ENCODE measurements around the gene PDK1. TPM values are rescaled to one million over a fixed set of nuclear protein-coding genes. Genes with fewer than 3 reads are reported as not detected.
"Not testable (repeated sequence)": the region's sequence is repeated elsewhere in the genome, so short reads cannot be mapped to it uniquely, and the experiment has no call there.

The PDK1 gene
- total RNA-seq, 2 donors from 2014 or later, result 24.7 to 27.3 TPM

DNA sequence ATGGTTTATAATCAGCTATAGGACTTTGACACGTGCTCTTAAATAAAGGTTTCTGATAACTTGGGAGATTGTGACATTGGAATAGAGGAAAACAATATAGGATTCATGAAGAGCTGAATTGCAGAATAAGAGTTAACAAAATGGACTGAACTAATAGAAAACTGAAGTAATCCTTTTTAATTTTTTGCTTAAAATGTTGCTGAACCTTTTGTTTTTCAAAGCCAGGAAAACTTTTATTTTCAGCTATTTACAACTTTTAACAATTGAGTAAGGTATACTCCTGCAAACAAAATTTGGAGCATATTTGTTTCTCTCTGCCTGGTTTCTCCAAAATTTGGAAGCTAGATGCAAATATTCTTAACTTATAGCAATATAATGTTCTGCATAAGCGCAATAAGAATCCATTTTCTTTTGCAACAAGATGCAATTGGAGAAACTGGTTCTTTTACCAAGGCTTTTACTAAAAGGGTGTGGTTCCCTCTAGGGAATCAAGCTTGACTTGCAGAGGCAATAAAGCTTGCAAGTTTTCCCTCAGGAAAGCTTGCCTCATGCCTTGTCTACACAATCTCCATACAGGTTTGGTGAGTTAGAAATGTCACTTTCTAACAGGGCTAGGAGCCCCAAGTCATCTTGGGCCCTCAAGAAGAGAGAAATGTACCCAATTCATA lies 10.3 kb upstream of the PDK1 start:
- Histone ChIP-seq H3K9me3 (ENCODE audit: control insufficient read depth, low read length) (peaks cover 74% of the 10 kb centered on the region), H3K27me3 (ENCODE audit: control insufficient read depth, insufficient read depth, low read length, poor library complexity, severe bottlenecking) (no peaks in the 10 kb centered on the region), H3K27ac (ENCODE audit: low read depth, low read length) (no peak overlapping the region), H3K36me3 (ENCODE audit: control insufficient read depth, insufficient read depth, low read length) (peaks cover 3% of the 10 kb centered on the region), H3K4me1 (ENCODE audit: control insufficient read depth, insufficient read depth, low read length) (no peaks in the 10 kb centered on the region), H3K9ac (ENCODE audit: extremely low read depth, low read length, poor library complexity, severe bottlenecking) (no peak overlapping the region), H3K4me3 (ENCODE audit: low read length) (peak overlapping the region; percentile 50)
- 95 to 98% methylated on average over 2 of the region's 2 CpGs for WGBS, 2 experiments (ENCODE audit: insufficient coverage in 1 of 2, insufficient read length in 1 of 2)
- Mint-ChIP-seq H3K36me3 (ENCODE audit: low read depth) (peaks cover 66% of the 10 kb centered on the region), H3K9me3 (peaks cover 96% of the 10 kb centered on the region), H3K4me3 (no peak overlapping the region), H3K27me3 (ENCODE audit: insufficient read depth) (no peaks in the 10 kb centered on the region), H3K4me1 (peaks cover 2% of the 10 kb centered on the region), H3K27ac (no peak overlapping the region)
- DNase-seq, result no peak
- TF ChIP-seq, protein P1, sequence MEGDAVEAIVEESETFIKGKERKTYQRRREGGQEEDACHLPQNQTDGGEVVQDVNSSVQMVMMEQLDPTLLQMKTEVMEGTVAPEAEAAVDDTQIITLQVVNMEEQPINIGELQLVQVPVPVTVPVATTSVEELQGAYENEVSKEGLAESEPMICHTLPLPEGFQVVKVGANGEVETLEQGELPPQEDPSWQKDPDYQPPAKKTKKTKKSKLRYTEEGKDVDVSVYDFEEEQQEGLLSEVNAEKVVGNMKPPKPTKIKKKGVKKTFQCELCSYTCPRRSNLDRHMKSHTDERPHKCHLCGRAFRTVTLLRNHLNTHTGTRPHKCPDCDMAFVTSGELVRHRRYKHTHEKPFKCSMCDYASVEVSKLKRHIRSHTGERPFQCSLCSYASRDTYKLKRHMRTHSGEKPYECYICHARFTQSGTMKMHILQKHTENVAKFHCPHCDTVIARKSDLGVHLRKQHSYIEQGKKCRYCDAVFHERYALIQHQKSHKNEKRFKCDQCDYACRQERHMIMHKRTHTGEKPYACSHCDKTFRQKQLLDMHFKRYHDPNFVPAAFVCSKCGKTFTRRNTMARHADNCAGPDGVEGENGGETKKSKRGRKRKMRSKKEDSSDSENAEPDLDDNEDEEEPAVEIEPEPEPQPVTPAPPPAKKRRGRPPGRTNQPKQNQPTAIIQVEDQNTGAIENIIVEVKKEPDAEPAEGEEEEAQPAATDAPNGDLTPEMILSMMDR (conservative IDR thresholded peaks at IDR 0.05), result no peak

DNA sequence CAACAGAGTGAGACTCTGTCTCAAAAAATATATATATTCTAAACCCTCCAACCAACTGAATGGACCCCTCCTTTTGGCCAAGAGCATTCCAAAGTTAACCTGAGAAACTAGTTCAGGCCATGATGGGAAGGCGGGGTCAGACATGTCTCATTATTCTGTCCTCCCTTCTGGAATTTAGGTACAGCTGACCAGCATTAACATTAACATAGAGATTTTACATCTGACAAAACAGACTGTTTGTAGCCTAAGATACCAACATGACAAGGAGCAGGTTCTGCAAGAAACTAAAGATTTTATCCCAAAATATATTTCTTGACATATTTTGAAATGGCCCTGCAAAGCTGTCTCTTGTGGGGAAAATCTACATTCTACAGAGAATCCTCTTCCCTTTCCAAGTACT lies 6.8 kb upstream of the PDK1 start:
- Mint-ChIP-seq H3K36me3 (ENCODE audit: low read depth) (peaks cover 63% of the 10 kb centered on the region), H3K9me3 (peaks cover 92% of the 10 kb centered on the region), H3K4me3 (no peak overlapping the region), H3K4me1 (peaks cover 7% of the 10 kb centered on the region), H3K27ac (no peak overlapping the region), H3K27me3 (ENCODE audit: insufficient read depth) (no peaks in the 10 kb centered on the region)
- 87 to 100% methylated on average over 1 of the region's 1 CpG for WGBS, 2 experiments (ENCODE audit: insufficient coverage in 1 of 2, insufficient read length in 1 of 2)
- no peaks in the 10 kb centered on the region for H3K4me1 ChIP-seq (ENCODE audit: control insufficient read depth, insufficient read depth, low read length)
- no peak overlapping the region for H3K27ac ChIP-seq (ENCODE audit: low read depth, low read length)
- peaks cover 7% of the 10 kb centered on the region for H3K36me3 ChIP-seq (ENCODE audit: control insufficient read depth, insufficient read depth, low read length)
- no peak for DNase-seq
- peaks cover 95% of the 10 kb centered on the region for H3K9me3 ChIP-seq (ENCODE audit: control insufficient read depth, low read length)
- H3K9ac ChIP-seq (ENCODE audit: extremely low read depth, low read length, poor library complexity, severe bottlenecking), result no peak overlapping the region
- H3K4me3 ChIP-seq (ENCODE audit: low read length), result peak overlapping the region; percentile 80
- no peaks in the 10 kb centered on the region for H3K27me3 ChIP-seq (ENCODE audit: control insufficient read depth, insufficient read depth, low read length, poor library complexity, severe bottlenecking)
- TF ChIP-seq, protein P1 (conservative IDR thresholded peaks at IDR 0.05), result no peak

DNA sequence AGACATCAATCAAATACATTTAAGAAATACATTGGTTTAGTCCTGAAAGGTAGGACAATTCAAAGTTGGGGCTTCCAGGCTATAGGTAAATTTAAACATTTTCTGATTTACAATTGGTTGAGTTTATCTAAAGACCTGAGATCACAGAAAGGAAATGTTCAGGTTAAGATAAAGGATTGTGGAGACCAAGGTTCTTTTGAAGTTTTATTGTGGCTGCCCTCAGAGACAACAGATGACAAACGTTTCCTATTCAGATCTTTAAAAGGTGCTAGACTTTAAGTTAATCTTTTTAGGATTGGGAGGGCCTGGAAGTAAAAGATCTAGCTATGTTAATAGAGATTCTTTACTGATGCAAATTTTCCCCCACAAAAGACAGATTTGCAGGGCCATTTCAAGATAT lies 6.1 kb upstream of the PDK1 start:
- H3K4me3 ChIP-seq (ENCODE audit: low read length), result peak overlapping the region; percentile 80
- H3K27me3 Mint-ChIP-seq (ENCODE audit: insufficient read depth); H3K36me3 ChIP-seq (ENCODE audit: control insufficient read depth, insufficient read depth, low read length); H3K27ac Mint-ChIP-seq; H3K9ac ChIP-seq (ENCODE audit: extremely low read depth, low read length, poor library complexity, severe bottlenecking); DNase-seq; H3K27ac ChIP-seq (ENCODE audit: low read depth, low read length); H3K4me3 Mint-ChIP-seq; H3K27me3 ChIP-seq (ENCODE audit: control insufficient read depth, insufficient read depth, low read length, poor library complexity, severe bottlenecking); H3K4me1 ChIP-seq (ENCODE audit: control insufficient read depth, insufficient read depth, low read length): not testable (repeated sequence)
- peaks cover 59% of the 10 kb centered on the region for H3K36me3 Mint-ChIP-seq (ENCODE audit: low read depth)
- WGBS, 2 experiments (ENCODE audit: insufficient coverage in 1 of 2, insufficient read length in 1 of 2), result 22 to 40% methylated on average over 1 of the region's 1 CpG
- H3K9me3 ChIP-seq (ENCODE audit: control insufficient read depth, low read length), result peaks cover 92% of the 10 kb centered on the region
- H3K9me3 Mint-ChIP-seq, result peaks cover 89% of the 10 kb centered on the region
- peaks cover 11% of the 10 kb centered on the region for H3K4me1 Mint-ChIP-seq

DNA sequence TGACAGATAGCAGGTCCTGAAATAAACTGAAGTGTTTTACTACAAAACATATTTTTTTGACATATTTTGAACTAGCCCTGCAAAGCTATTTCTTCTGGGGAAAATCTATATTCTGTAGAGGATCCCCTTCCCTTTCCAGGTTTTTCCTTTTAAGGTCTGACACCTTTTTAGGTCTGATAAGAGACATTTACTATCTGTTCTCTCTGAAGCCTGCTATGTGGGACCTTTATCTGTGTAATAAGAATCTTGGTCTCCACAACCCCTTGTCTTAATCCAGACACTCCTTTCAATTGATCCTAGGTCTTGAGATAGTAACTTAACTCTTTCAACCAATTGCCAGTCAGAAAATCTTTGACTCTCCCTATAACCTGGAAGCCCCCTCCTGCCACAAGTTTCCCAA lies 5.5 kb upstream of the PDK1 start:
- Mint-ChIP-seq H3K27me3 (ENCODE audit: insufficient read depth) (no peaks in the 10 kb centered on the region), H3K4me1 (peaks cover 13% of the 10 kb centered on the region), H3K9me3 (peaks cover 84% of the 10 kb centered on the region), H3K27ac (no peak overlapping the region), H3K4me3 (no peak overlapping the region), H3K36me3 (ENCODE audit: low read depth) (peaks cover 57% of the 10 kb centered on the region)
- Histone ChIP-seq H3K36me3 (ENCODE audit: control insufficient read depth, insufficient read depth, low read length) (peaks cover 7% of the 10 kb centered on the region), H3K9me3 (ENCODE audit: control insufficient read depth, low read length) (peaks cover 88% of the 10 kb centered on the region), H3K9ac (ENCODE audit: extremely low read depth, low read length, poor library complexity, severe bottlenecking) (no peak overlapping the region), H3K27ac (ENCODE audit: low read depth, low read length) (peak overlapping the region; percentile 2), H3K4me1 (ENCODE audit: control insufficient read depth, insufficient read depth, low read length) (no peaks in the 10 kb centered on the region), H3K4me3 (ENCODE audit: low read length) (peak overlapping the region; percentile 80), H3K27me3 (ENCODE audit: control insufficient read depth, insufficient read depth, low read length, poor library complexity, severe bottlenecking) (no peaks in the 10 kb centered on the region)
- TF ChIP-seq, protein P1 (conservative IDR thresholded peaks at IDR 0.05), result no peak
- DNase-seq, result no peak

Data from endodermal cell (in vitro differentiated cells).